ENCODE data around the gene ATP6V0B. TPM values are rescaled to one million over a fixed set of nuclear protein-coding genes. Genes with fewer than 3 reads are reported as not detected.

The ATP6V0B gene
- total RNA-seq = 100 to 1,000 TPM; 106 to 333 (median 237) TPM

GRCh38 chr1:43974443-43975248 is at the start of gene ATP6V0B:
TSS of gene ATP6V0B (plus strand) at chr1:43974960. CDS start at chr1:43975041, 81 bp downstream.
- peak; percentile 62 to 80 (median 70) for ATAC-seq (replicated peaks in 6 of 8)
- in situ Hi-C loops (cut with MboI; ENCODE audit: low pct_unique_long_range_greater_than_20kb in 2 of 9, low sequenced_read_pairs in 9 of 9, unreplicated experiment in 9 of 9) = no loop called here
- Histone ChIP-seq H3K4me1 (replicated peaks in 1 of 2) (peaks cover 28 to 41% of the 10 kb centered on the region in 2 donors), H3K4me3 (peak within 1 kb of the TSS; percentile 69 to 92 (median 78)), H3K27ac (peak within 1 kb of the TSS; percentile 82 to 88)
- WGBS, 10 experiments = 0 to 1% (median 0%) methylated on average over 2 to 26 of the region's 93 CpGs; no CpG with 5 or more reads in 6 of the 10 experiments

- no peak overlapping the region for H3K27ac ChIP-seq
- H3K4me1 ChIP-seq (replicated peaks in 1 of 2) = no peaks in the 10 kb centered on the region
- in situ Hi-C loops (cut with MboI; ENCODE audit: low pct_unique_long_range_greater_than_20kb in 2 of 9, low sequenced_read_pairs in 9 of 9, unreplicated experiment in 9 of 9) = loop anchor here in 5 of 9 experiments (25.0 kb wide), 2 partner anchors 164 to 389 kb away; partner anchors contain the start of gene PTPRF (in 4 of the 5)
- no peak for ATAC-seq (replicated peaks in 6 of 8)
- no peak overlapping the region for H3K4me3 ChIP-seq
- WGBS, 10 experiments = 78 to 100% (median 100%) methylated on average over 1 to 9 of the region's 9 CpGs; no CpG with 5 or more reads in 2 of the 10 experiments
Measured at GRCh38 chr1:43925846-43926245, 48.9 kb upstream of the ATP6V0B start.

GRCh38 chr1:43930168-43930948 is 44.4 kb upstream of the ATP6V0B start:
- ATAC-seq (replicated peaks in 6 of 8) = peak in 3 of 8 experiments; percentile 72 to 84 (median 75)
- H3K4me1 ChIP-seq (replicated peaks in 1 of 2) = peaks cover 0 to 4% of the 10 kb centered on the region in 2 donors
- no peak overlapping the region for H3K27ac ChIP-seq
- in situ Hi-C loops (cut with MboI; ENCODE audit: low pct_unique_long_range_greater_than_20kb in 2 of 9, low sequenced_read_pairs in 9 of 9, unreplicated experiment in 9 of 9) = loop anchor here in 6 of 9 experiments (10.0 to 25.0 kb wide), 3 partner anchors 166 to 393 kb away; partner anchors contain the start of gene PTPRF (in 4 of the 6)
- no peak overlapping the region for H3K4me3 ChIP-seq
- 68 to 100% (median 90%) methylated on average over 3 to 8 of the region's 10 CpGs; no CpG with 5 or more reads in 5 of the 10 experiments for WGBS, 10 experiments

- in situ Hi-C loops (cut with MboI; ENCODE audit: low pct_unique_long_range_greater_than_20kb in 2 of 9, low sequenced_read_pairs in 9 of 9, unreplicated experiment in 9 of 9) = loop anchor here in 6 of 9 experiments (10.0 to 25.0 kb wide), 3 partner anchors 166 to 394 kb away; partner anchors contain the start of gene PTPRF (in 4 of the 6)
- whole genome bisulfite sequencing, 10 experiments = 25 to 100% (median 75%) methylated on average over 1 to 4 of the region's 4 CpGs; no CpG with 5 or more reads in 3 of the 10 experiments
Measured at GRCh38 chr1:43930949-43931275, 43.8 kb upstream of the ATP6V0B start.

GRCh38 chr1:43931711-43932660 is 42.8 kb upstream of the ATP6V0B start:
- in situ Hi-C loops (cut with MboI; ENCODE audit: low pct_unique_long_range_greater_than_20kb in 2 of 9, low sequenced_read_pairs in 9 of 9, unreplicated experiment in 9 of 9) = loop anchor here in 6 of 9 experiments (10.0 to 25.0 kb wide), 3 partner anchors 167 to 395 kb away; partner anchors contain the start of gene PTPRF (in 4 of the 6)

More at GRCh38 chr1:43930949-43931275, 43.8 kb upstream of the ATP6V0B start:
- peaks cover 0 to 5% of the 10 kb centered on the region in 2 donors for H3K4me1 ChIP-seq (replicated peaks in 1 of 2)
- H3K27ac ChIP-seq = no peak overlapping the region
- no peak overlapping the region for H3K4me3 ChIP-seq
- no peak for ATAC-seq (replicated peaks in 6 of 8)

GRCh38 chr1:43932786-43933385 is 41.9 kb upstream of the ATP6V0B start:
- in situ Hi-C loops (cut with MboI; ENCODE audit: low pct_unique_long_range_greater_than_20kb in 2 of 9, low sequenced_read_pairs in 9 of 9, unreplicated experiment in 9 of 9) = loop anchor here in 6 of 9 experiments (10.0 to 25.0 kb wide), 3 partner anchors 168 to 396 kb away; partner anchors contain the start of gene PTPRF (in 4 of the 6)
- no peak for ATAC-seq (replicated peaks in 6 of 8)
- Histone ChIP-seq H3K27ac (no peak overlapping the region), H3K4me3 (peak overlapping the region in 1 of 5 donors; percentile 16), H3K4me1 (replicated peaks in 1 of 2) (peaks cover 0 to 6% of the 10 kb centered on the region in 2 donors)
- WGBS, 10 experiments = 19 to 100% (median 60%) methylated on average over 1 to 5 of the region's 8 CpGs; no CpG with 5 or more reads in 3 of the 10 experiments

More at GRCh38 chr1:43931711-43932660, 42.8 kb upstream of the ATP6V0B start:
- WGBS, 10 experiments = 60 to 100% (median 92%) methylated on average over 1 to 10 of the region's 13 CpGs; no CpG with 5 or more reads in 3 of the 10 experiments
- ATAC-seq (replicated peaks in 6 of 8) = no peak
- no peak overlapping the region for H3K4me3 ChIP-seq
- H3K4me1 ChIP-seq (replicated peaks in 1 of 2) = peaks cover 0 to 6% of the 10 kb centered on the region in 2 donors
- H3K27ac ChIP-seq = no peak overlapping the region

GRCh38 chr1:43933386-43934100 is 41.2 kb upstream of the ATP6V0B start, which contains the start of gene ARTN:
TSS of gene ARTN (plus strand) at chr1:43933801. CDS start at chr1:43935657, 1,856 bp downstream.
- Histone ChIP-seq H3K27ac (no peak within 1 kb of the TSS), H3K4me3 (peak within 1 kb of the TSS in 1 of 5 donors; percentile 16), H3K4me1 (replicated peaks in 1 of 2) (peaks cover 0 to 6% of the 10 kb centered on the region in 2 donors)
- peak in 4 of 8 experiments; percentile 3 to 37 (median 6) for ATAC-seq (replicated peaks in 6 of 8)
- in situ Hi-C loops (cut with MboI; ENCODE audit: low pct_unique_long_range_greater_than_20kb in 2 of 9, low sequenced_read_pairs in 9 of 9, unreplicated experiment in 9 of 9) = loop anchor here in 6 of 9 experiments (10.0 to 25.0 kb wide), 3 partner anchors 169 to 396 kb away; partner anchors contain the start of gene PTPRF (in 4 of the 6)
- WGBS, 10 experiments = 14 to 30% methylated on average over 4 to 10 of the region's 42 CpGs; no CpG with 5 or more reads in 8 of the 10 experiments

- ATAC-seq (replicated peaks in 6 of 8) = peak; percentile 3 to 69 (median 48)
- Histone ChIP-seq H3K4me3 (no peak overlapping the region), H3K4me1 (replicated peaks in 1 of 2) (peaks cover 0 to 6% of the 10 kb centered on the region in 2 donors), H3K27ac (no peak overlapping the region)
- in situ Hi-C loops (cut with MboI; ENCODE audit: low pct_unique_long_range_greater_than_20kb in 2 of 9, low sequenced_read_pairs in 9 of 9, unreplicated experiment in 9 of 9) = loop anchor here in 6 of 9 experiments (10.0 to 25.0 kb wide), 3 partner anchors 170 to 397 kb away; partner anchors contain the start of gene PTPRF (in 4 of the 6)
- 30 to 62% (median 60%) methylated on average over 1 to 9 of the region's 13 CpGs; no CpG with 5 or more reads in 5 of the 10 experiments for WGBS, 10 experiments
Measured at GRCh38 chr1:43934101-43934985, 40.4 kb upstream of the ATP6V0B start.

GRCh38 chr1:43934986-43935324 is 39.8 kb upstream of the ATP6V0B start:
- in situ Hi-C loops (cut with MboI; ENCODE audit: low pct_unique_long_range_greater_than_20kb in 2 of 9, low sequenced_read_pairs in 9 of 9, unreplicated experiment in 9 of 9) = loop anchor here in 7 of 9 experiments (5.0 to 25.0 kb wide), 4 partner anchors 170 to 398 kb away; partner anchors contain the start of gene PTPRF (in 4 of the 7)
- 0 to 100% (median 49%) methylated on average over 1 to 5 of the region's 5 CpGs; no CpG with 5 or more reads in 3 of the 10 experiments for WGBS, 10 experiments

More at GRCh38 chr1:43934986-43935324, 39.8 kb upstream of the ATP6V0B start:
- H3K4me3 ChIP-seq = no peak overlapping the region
- H3K4me1 ChIP-seq (replicated peaks in 1 of 2) = peaks cover 0 to 6% of the 10 kb centered on the region in 2 donors
- no peak overlapping the region for H3K27ac ChIP-seq
- no peak for ATAC-seq (replicated peaks in 6 of 8)
